GM06990 (cell line): Measurements from ENCODE around the gene MLLT1.

Experiments
- DNase-seq: peaks from one replicate; pipeline ENCODE4 v3.0.0-alpha.2; 2011; ENCODE audit not compliant: insufficient read length; ENCODE audit errors: extremely low read depth
- H3K27me3 ChIP-seq: replicated peaks from 2 replicates; pipeline ENCODE4 v1.6.0; 2011; ENCODE audit warnings: low read length; ENCODE audit not compliant: control insufficient read depth, insufficient read depth
- H3K36me3 ChIP-seq: 2 replicates; pipeline ENCODE4 v1.5.1; 2011; ENCODE audit warnings: low read length; ENCODE audit not compliant: control insufficient read depth, insufficient read depth
- H3K4me3 ChIP-seq: replicated peaks from 2 replicates; pipeline ENCODE4 v1.5.1; 2011; ENCODE audit warnings: low read depth, mild to moderate bottlenecking, control low read depth, low read length
- TF ChIP-seq, protein P1 (sequence below): IDR thresholded peaks from 2 replicates; pipeline ENCODE4 v1.5.1; 2011; ENCODE audit warnings: low read length, control low read depth, mild to moderate bottlenecking, inconsistent platforms; ENCODE audit not compliant: insufficient read depth, poor library complexity, severe bottlenecking

Gene MLLT1

GRCh38 chr19:6161271-6161850, 118.4 kb downstream of the MLLT1 start:
- TF ChIP-seq, protein P1, sequence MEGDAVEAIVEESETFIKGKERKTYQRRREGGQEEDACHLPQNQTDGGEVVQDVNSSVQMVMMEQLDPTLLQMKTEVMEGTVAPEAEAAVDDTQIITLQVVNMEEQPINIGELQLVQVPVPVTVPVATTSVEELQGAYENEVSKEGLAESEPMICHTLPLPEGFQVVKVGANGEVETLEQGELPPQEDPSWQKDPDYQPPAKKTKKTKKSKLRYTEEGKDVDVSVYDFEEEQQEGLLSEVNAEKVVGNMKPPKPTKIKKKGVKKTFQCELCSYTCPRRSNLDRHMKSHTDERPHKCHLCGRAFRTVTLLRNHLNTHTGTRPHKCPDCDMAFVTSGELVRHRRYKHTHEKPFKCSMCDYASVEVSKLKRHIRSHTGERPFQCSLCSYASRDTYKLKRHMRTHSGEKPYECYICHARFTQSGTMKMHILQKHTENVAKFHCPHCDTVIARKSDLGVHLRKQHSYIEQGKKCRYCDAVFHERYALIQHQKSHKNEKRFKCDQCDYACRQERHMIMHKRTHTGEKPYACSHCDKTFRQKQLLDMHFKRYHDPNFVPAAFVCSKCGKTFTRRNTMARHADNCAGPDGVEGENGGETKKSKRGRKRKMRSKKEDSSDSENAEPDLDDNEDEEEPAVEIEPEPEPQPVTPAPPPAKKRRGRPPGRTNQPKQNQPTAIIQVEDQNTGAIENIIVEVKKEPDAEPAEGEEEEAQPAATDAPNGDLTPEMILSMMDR, result no peak
- peak; percentile 75 for DNase-seq
- H3K4me3 ChIP-seq, result no peak overlapping the region
- H3K27me3 ChIP-seq, result no peaks in the 10 kb centered on the region
- no peaks in the 10 kb centered on the region for H3K36me3 ChIP-seq
